ENCODE data around the gene MRAP2.

DNA sequence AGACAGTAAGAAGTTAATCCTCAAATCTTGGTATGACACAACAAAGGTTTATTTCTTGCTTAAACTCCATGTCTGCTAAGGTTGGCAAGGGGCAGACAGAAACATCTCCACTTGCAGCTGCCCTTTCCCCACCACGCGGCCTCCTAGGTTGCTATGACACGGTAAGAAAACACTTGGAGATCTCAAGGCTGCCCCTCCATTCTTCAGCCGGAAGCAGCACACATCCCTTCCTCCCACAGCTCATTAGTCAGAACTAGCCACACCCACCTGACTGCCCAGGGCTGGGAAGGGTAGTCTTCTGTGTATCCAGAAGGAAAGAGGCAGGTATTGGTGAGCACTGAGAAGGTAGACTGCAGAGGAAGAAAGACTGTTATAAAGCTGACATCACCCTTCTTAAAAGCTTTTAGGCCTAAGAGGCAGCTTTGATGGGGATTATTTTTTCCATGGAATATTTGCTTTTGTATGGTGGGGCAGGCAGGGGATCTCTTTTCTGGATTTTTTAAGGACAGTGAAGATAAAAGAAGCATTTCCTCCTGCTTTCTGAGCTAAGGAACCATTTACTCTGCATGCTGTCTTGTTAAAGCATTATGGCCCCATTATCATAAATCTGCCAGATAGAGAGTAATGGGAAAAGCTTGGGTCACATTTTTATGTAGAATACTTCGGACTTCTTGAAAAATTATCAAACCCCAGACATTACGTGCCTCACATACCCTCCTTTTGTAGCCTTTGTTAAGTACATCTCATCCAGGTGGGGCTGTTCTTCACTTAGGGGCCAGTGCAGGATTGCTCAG is 41.6 kb downstream of the MRAP2 start:
- TF ChIP-seq, protein P1, sequence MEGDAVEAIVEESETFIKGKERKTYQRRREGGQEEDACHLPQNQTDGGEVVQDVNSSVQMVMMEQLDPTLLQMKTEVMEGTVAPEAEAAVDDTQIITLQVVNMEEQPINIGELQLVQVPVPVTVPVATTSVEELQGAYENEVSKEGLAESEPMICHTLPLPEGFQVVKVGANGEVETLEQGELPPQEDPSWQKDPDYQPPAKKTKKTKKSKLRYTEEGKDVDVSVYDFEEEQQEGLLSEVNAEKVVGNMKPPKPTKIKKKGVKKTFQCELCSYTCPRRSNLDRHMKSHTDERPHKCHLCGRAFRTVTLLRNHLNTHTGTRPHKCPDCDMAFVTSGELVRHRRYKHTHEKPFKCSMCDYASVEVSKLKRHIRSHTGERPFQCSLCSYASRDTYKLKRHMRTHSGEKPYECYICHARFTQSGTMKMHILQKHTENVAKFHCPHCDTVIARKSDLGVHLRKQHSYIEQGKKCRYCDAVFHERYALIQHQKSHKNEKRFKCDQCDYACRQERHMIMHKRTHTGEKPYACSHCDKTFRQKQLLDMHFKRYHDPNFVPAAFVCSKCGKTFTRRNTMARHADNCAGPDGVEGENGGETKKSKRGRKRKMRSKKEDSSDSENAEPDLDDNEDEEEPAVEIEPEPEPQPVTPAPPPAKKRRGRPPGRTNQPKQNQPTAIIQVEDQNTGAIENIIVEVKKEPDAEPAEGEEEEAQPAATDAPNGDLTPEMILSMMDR (IDR thresholded peaks at IDR 0.05), result no peak
- TF ChIP-seq POLR2A (IDR thresholded peaks at IDR 0.05) (no peak), POLR2AphosphoS5 (IDR thresholded peaks at IDR 0.05; ENCODE audit: insufficient read depth in 1 of 2, low read depth in 1 of 2) (no peak)
